HG03060 (cell line): Measurements from ENCODE around the gene ESF1.

Source experiments
- ATAC-seq: cut with Tn5 transposase; IDR thresholded peaks from one replicate; pipeline ENCODE4 v1.9.1; 2021; ENCODE audit warnings: low read depth, moderate number of reproducible peaks; ENCODE audit not compliant: unreplicated experiment

Gene ESF1

GRCh38 chr20:13683833-13684232, 100.9 kb downstream of the ESF1 start:
- ATAC-seq: no peak

- peak; percentile 88 for ATAC-seq
Observed at GRCh38 chr20:13681248-13682125, 103.2 kb downstream of the ESF1 start.

GRCh38 chr20:13678944-13679343, 105.8 kb downstream of the ESF1 start:
- ATAC-seq: no peak

DNA sequence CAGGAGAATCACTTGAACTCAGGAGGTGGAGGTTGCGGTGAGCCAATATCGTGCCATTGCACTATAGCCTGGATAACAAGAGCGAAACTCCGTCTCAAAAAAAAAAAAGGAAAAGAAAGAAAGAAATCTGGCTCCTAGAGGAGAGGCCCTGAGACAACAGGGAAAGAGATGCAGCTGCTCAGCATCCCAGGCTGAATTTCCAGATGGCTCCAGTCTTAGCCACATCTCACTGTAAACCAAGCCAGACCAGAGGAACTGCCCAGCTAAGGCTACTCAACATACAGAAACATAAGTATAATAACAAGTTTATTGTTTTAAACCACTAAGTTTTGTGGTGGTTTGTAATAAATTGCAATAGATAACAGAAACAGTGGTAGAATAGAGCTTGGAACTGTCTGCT, 107.5 kb downstream of the ESF1 start:
- no peak for ATAC-seq

DNA sequence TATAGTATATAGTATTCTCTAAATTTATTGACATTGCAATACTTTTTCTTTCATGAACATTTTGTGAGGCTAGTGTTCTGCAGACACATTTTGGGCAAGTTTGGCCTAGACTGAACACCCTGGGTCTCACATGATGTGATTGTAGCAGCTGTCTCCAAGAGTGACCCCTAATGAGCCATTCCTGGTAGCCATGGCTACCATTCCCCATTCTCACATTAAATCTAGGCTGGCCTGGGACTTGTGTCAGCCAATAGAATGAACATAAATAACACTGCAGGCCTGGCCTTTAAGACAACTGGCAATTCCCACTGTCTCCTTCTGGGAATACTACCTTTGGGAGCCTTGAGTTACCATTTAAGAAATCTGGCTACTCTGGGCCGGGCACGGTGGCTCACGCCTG, 108.0 kb downstream of the ESF1 start:
- no peak for ATAC-seq

- ATAC-seq: no peak
Observed at GRCh38 chr20:13672690-13673089, 112.0 kb downstream of the ESF1 start.

DNA sequence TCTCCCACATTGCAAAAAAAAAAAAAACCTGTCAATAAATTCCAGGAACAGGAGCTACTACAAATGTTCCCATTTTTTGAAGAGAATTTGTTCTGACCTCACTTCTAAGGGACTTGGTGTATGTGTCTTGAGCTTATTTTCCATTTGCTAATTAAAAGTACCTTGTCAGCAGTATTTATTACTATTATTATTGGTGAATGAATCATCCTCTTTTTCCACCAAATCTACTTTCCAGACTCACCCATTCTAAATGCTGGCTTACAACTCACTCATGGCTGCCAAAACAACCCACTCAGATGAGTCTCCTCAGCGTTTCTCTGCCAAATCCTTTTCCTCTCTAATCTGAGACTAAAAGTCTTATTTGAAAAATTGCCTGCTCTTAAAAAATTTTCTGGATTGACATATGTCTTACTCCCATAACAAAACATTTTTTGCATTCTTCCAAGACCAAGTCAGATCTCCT, 112.8 kb downstream of the ESF1 start:
- no peak for ATAC-seq

DNA sequence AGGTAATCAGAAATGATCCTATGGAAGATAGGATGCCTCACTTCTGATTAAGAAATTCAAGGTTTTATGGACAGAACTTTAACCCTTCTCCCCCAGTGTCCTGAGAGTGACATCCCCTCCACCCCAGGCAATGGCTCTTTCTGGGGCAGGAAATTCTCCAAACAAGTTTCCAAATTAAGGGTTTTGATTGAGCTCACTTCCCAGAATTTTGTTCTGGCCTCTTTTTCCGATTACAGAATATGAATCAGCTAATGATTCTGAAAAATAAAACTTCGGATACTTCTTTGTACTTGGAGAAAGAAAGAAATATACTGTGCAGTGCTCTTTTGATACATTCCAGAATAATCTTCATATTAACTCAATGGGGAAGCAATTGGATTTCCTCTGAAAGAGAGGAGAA, 113.2 kb downstream of the ESF1 start:
- no peak for ATAC-seq

- no peak for ATAC-seq
Observed at GRCh38 chr20:13670160-13670559, 114.6 kb downstream of the ESF1 start.

GRCh38 chr20:13665709-13666395, 118.9 kb downstream of the ESF1 start:
- ATAC-seq: no peak
